ENCODE results near the gene SLC30A3.
A peak's percentile ranks its signal among the peaks of the same experiment; 100 is the strongest.

The SLC30A3 gene

DNA sequence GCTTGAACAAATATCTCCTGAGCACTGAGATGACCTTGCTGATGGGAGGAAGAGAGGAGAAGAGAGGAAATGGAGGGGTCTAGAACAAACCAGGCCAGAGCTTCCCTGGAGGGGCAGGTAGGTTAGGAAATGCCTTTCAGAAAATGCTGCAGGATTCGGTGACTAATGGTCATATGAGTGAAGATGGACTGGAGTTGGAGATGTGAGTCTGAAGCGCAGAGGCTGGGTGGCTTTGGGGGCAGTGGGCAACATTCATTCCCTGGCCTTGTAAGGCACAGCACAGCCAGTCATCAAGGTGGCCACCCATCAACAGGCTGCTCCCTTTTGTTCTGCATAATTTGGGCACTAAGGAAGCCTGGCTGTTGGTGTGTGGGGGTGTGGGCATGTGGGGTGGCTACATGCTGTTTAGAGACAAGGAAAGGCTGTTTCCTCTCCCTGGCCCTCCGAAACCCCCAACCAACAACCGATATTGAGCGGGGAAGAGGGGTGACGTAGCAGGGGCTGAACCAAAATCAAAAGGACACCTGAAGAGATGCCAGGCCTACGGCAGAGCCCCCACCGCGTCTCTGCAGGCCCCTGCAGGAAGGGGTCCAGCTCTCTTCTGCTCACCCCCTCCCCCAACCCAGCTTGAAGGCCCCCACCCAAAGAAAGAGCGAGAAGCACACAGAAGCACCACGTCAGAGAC, 1.5 kb downstream of the SLC30A3 start:
- DNase-seq (ENCODE audit: low read depth) = no peak
- TF ChIP-seq, protein P1, sequence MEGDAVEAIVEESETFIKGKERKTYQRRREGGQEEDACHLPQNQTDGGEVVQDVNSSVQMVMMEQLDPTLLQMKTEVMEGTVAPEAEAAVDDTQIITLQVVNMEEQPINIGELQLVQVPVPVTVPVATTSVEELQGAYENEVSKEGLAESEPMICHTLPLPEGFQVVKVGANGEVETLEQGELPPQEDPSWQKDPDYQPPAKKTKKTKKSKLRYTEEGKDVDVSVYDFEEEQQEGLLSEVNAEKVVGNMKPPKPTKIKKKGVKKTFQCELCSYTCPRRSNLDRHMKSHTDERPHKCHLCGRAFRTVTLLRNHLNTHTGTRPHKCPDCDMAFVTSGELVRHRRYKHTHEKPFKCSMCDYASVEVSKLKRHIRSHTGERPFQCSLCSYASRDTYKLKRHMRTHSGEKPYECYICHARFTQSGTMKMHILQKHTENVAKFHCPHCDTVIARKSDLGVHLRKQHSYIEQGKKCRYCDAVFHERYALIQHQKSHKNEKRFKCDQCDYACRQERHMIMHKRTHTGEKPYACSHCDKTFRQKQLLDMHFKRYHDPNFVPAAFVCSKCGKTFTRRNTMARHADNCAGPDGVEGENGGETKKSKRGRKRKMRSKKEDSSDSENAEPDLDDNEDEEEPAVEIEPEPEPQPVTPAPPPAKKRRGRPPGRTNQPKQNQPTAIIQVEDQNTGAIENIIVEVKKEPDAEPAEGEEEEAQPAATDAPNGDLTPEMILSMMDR (IDR thresholded peaks at IDR 0.05; ENCODE audit: control insufficient read depth, insufficient read depth, low read depth, low read length, missing control alignments) = no peak
- H3K4me3 ChIP-seq (ENCODE audit: control insufficient read depth, low read depth, low read length) = no peak overlapping the region

DNA sequence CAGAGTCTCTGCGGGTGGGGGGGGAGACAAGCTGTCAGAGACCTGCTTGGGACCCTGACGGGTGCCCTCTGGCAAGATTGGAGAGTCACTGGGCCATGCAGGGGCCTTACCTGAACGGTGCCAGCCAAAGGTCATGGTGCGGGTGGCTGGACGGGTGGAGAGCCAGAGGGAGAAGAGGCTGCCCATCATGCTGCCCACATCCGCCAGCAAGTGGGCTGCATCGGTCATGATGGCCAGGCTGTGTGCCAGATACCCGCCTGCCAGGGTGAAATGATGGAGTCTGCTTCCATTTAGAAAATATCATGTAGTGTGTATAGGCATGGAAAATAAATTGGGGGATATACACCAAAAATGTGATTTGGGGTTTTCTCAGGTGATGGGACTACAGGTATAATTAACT, 4.8 kb downstream of the SLC30A3 start:
- TF ChIP-seq, protein P1 (IDR thresholded peaks at IDR 0.05; ENCODE audit: control insufficient read depth, insufficient read depth, low read depth, low read length, missing control alignments) = no peak
- no peak for DNase-seq (ENCODE audit: low read depth)
- no peak overlapping the region for H3K4me3 ChIP-seq (ENCODE audit: control insufficient read depth, low read depth, low read length)

DNA sequence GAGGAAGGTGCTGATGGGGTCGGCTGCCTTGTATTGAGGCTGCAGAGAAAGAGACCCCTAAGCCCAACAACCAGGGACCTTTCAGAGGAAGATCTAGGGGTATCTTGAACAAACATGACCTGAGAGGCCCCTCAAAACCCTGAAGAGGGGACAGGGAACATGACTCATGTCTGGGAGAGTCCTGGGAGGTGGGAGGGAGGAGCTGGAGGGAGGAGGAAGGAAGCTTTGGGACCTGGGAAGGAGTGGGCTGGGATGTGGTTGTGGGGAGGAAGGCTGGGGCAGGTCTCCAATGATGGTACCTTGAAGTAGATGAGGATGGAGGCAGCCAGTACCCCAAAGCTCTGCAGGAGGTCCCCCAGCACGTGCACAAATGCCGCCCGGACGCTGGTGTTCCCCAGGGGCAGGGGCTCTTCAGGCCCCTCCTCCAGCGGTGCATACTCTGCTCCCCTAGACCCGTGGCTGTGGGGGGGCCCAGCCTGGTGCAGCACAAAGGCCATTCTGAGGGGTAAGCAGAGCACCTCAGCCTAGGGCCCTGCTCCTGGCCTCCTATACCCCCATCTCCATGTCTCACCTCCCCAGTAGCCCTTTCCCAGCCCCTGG, 5.9 kb downstream of the SLC30A3 start:
- no peak overlapping the region for H3K4me3 ChIP-seq (ENCODE audit: control insufficient read depth, low read depth, low read length)
- no peak for DNase-seq (ENCODE audit: low read depth)
- TF ChIP-seq, protein P1 (IDR thresholded peaks at IDR 0.05; ENCODE audit: control insufficient read depth, insufficient read depth, low read depth, low read length, missing control alignments) = no peak

DNA sequence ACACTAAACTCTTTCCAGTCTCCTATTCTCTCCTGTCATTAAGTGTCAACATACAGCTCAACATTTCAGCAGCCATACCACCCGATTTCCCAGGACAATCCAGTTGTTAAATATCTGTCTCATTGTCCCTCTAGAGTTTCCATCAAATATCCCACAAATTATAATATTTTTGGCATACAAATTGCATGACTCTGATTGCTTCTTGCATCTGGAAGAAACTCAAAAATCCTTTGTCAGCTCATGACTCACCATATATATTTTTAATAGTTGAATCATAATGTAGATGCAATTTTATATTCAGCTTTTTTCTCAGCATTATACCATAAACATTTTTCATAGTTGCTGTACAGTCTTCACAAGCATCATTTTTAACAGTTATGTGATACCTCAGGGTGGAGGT, 7.2 kb downstream of the SLC30A3 start:
- no peak overlapping the region for H3K4me3 ChIP-seq (ENCODE audit: control insufficient read depth, low read depth, low read length)
- DNase-seq (ENCODE audit: low read depth) = peak; percentile 24
- TF ChIP-seq, protein P1 (IDR thresholded peaks at IDR 0.05; ENCODE audit: control insufficient read depth, insufficient read depth, low read depth, low read length, missing control alignments) = no peak

DNA sequence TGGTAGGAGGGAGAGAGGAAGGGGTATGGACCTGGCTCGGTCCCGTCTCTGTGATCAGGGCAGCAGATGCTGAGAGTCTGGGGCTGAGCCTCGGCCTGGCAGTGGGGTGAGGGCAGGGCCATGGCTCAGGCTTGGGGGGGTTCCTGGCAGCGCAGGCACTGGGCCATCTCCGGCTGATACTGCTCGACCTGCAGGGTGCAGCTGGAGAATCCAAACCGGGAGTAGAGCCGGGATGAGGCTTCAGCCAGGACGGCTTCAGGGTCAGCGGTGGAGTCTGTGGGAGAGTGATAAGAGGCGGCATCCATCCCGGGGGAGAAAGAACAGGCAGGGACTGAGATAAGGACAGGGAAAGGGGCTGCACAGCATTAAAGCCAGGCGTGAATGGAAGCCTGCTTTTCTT, 7.7 kb downstream of the SLC30A3 start:
- DNase-seq (ENCODE audit: low read depth) = no peak
- H3K4me3 ChIP-seq (ENCODE audit: control insufficient read depth, low read depth, low read length) = no peak overlapping the region
- TF ChIP-seq, protein P1 (IDR thresholded peaks at IDR 0.05; ENCODE audit: control insufficient read depth, insufficient read depth, low read depth, low read length, missing control alignments) = no peak

DNA sequence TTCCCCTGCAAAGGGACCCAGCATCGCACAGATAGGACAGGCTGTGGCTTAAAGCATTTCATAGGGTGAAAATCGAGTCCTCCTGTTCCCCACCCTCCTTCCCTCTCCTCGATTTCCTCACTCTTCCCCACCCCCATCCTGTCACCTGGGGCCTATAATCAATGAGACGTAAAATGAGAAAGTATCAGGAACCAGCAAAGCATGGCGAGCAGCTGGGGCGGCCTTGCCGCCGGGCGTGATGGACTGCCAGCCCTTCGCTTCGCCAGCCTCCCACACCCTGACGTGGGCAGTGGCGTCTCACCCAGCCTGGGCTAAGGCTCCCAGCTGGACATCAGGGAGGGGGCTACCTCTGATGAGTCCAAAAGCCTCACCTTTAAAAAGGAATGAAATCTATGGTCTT, 11.1 kb downstream of the SLC30A3 start:
- TF ChIP-seq, protein P1 (IDR thresholded peaks at IDR 0.05; ENCODE audit: control insufficient read depth, insufficient read depth, low read depth, low read length, missing control alignments) = no peak
- H3K4me3 ChIP-seq (ENCODE audit: control insufficient read depth, low read depth, low read length) = no peak overlapping the region
- DNase-seq (ENCODE audit: low read depth) = no peak
